Measurements from ENCODE around the gene GFRA1. TPM values are rescaled to one million over a fixed set of nuclear protein-coding genes. Genes with fewer than 3 reads are reported as not detected.
A peak's percentile ranks its signal among the peaks of the same experiment; 100 is the strongest.

GFRA1 gene
- total RNA-seq, 4 donors from 2014 or later, result 2.6 to 75.1 (median 48.0) TPM

DNA sequence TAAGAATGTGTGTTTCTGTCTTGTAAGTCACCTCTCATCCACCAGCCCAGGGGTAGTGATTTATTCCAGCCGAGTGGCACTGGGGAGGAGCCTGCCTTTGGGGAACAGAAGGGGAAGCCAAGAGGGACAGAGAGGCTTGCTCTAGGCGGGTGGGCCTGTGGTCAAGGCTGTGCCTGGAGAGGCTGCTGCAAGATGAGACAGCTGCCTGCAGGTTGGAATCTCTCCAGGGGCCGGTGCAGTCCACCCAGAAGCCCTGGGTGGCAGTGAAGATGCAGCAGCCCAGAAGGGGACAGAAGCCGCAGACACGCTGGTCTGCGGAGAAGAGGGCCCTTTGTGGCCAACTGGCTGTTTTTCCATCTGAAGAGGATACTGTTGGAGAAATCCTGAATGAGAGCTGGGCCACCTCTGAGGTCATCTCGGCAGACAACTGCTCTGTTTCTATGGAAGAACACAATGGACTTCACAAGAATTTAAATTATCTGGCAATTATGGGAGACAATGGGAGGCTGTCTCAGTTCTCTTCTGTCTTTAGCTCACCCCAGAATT lies 175.7 kb downstream of the GFRA1 start:
- DNase-seq, result no peak
- no peaks in the 10 kb centered on the region for H3K9me3 ChIP-seq
- H3K4me1 ChIP-seq, result no peaks in the 10 kb centered on the region
- intact Hi-C loops (cut with DNase I; ENCODE audit: low total_unique reads), result no loop called here
- H3K27me3 ChIP-seq, result no peaks in the 10 kb centered on the region
- no peak for TF ChIP-seq POLR2A (IDR thresholded peaks at IDR 0.05)
- TF ChIP-seq, protein P1, sequence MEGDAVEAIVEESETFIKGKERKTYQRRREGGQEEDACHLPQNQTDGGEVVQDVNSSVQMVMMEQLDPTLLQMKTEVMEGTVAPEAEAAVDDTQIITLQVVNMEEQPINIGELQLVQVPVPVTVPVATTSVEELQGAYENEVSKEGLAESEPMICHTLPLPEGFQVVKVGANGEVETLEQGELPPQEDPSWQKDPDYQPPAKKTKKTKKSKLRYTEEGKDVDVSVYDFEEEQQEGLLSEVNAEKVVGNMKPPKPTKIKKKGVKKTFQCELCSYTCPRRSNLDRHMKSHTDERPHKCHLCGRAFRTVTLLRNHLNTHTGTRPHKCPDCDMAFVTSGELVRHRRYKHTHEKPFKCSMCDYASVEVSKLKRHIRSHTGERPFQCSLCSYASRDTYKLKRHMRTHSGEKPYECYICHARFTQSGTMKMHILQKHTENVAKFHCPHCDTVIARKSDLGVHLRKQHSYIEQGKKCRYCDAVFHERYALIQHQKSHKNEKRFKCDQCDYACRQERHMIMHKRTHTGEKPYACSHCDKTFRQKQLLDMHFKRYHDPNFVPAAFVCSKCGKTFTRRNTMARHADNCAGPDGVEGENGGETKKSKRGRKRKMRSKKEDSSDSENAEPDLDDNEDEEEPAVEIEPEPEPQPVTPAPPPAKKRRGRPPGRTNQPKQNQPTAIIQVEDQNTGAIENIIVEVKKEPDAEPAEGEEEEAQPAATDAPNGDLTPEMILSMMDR (IDR thresholded peaks at IDR 0.05), result no peak
- H3K27ac ChIP-seq, result no peak overlapping the region
- H3K4me3 ChIP-seq, result no peak overlapping the region
- no peaks in the 10 kb centered on the region for H3K36me3 ChIP-seq

DNA sequence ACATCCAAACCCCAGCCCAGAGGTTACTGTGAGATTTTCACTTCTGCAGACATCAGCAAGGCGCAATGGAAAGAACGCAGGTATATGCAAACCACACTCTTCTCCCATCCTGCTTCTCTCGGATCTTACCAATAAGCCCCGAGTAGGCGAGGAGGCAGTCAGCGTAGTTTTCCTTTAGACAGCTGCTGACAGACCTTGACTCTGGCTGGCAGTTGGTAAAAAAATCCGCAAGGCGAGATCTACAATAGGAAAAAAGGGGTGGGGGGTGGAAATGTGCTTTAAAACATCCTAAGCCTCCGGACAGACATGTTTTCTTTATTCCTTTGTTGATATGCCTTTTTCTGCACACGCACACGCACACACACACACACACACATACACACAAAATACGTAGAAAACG lies 176.5 kb downstream of the GFRA1 start:
- H3K27me3 ChIP-seq, result no peaks in the 10 kb centered on the region
- no peaks in the 10 kb centered on the region for H3K36me3 ChIP-seq
- H3K4me1 ChIP-seq, result no peaks in the 10 kb centered on the region
- DNase-seq, result no peak
- H3K27ac ChIP-seq, result no peak overlapping the region
- H3K9me3 ChIP-seq, result no peaks in the 10 kb centered on the region
- TF ChIP-seq, protein P1 (IDR thresholded peaks at IDR 0.05), result no peak
- no peak for TF ChIP-seq POLR2A (IDR thresholded peaks at IDR 0.05)
- intact Hi-C loops (cut with DNase I; ENCODE audit: low total_unique reads), result no loop called here
- no peak overlapping the region for H3K4me3 ChIP-seq

DNA sequence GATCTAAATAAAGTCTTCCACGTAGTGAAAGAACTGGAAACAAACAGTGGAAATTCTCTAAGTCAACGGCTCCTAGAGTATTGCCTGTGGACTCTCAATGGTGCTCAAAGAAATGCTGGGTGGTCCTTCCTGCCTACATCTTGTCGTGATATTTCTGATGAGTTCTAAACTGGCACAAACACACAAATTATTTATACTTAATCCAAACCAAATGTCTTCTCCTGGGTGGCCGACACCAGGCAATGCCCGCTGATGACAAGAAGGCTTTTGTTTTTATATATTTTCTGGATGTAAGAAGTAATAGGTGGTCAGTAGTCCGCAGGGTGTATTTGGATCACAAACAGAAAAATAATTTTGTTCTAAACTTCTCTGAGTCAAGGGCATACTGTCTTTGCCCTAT lies 178.7 kb downstream of the GFRA1 start:
- H3K4me3 ChIP-seq, result no peak overlapping the region
- no peaks in the 10 kb centered on the region for H3K9me3 ChIP-seq
- H3K27ac ChIP-seq, result no peak overlapping the region
- TF ChIP-seq, protein P1 (IDR thresholded peaks at IDR 0.05), result no peak
- no peak for TF ChIP-seq POLR2A (IDR thresholded peaks at IDR 0.05)
- no peak for DNase-seq
- no peaks in the 10 kb centered on the region for H3K27me3 ChIP-seq
- no peaks in the 10 kb centered on the region for H3K4me1 ChIP-seq
- intact Hi-C loops (cut with DNase I; ENCODE audit: low total_unique reads), result no loop called here
- H3K36me3 ChIP-seq, result no peaks in the 10 kb centered on the region

DNA sequence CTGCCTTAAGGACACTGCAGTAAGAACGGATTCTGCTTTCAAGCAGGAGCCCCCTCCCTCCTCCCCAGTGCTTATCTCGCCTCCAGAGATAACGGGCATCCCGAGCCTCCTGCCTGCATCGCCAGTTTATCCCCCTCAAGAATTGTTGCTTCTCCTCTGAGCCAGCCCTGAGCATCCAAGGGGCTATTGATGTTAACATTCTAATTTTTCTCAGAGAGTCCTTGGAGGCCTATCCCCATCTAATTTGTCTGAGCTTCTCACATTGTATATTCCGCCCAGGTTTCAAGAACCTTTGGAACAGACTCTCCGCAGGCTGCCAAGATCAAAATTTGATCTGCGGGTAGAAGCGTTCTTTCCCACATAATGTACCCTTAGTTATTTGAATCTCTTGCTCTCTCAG lies 180.0 kb downstream of the GFRA1 start:
- H3K36me3 ChIP-seq, result no peaks in the 10 kb centered on the region

DNA sequence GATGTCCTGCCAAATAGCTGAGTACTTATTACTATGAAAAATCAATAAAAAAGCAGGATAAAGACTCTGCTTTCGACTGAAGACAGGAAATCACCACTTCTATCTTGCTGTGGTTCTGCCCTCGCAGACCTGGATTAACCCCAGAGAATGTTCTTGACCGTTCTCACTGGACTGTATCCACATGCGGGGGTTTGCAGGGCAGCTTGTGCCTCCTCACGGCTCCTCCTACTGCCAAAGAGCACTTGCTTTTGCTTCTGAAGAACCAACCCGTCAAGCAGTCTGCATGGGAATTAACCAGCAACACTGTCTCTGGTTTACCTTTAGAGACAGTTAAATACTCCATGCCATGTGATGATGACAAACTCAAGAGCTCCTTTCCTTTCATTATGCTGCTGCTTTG lies 184.0 kb downstream of the GFRA1 start:
- no peaks in the 10 kb centered on the region for H3K9me3 ChIP-seq
- TF ChIP-seq POLR2A (IDR thresholded peaks at IDR 0.05), result no peak
- H3K27me3 ChIP-seq, result no peaks in the 10 kb centered on the region
- intact Hi-C loops (cut with DNase I; ENCODE audit: low total_unique reads), result no loop called here
- H3K4me3 ChIP-seq, result no peak overlapping the region
- H3K36me3 ChIP-seq, result no peaks in the 10 kb centered on the region
- no peak overlapping the region for H3K27ac ChIP-seq
- peak in 1 of 2 donors; percentile 46 for DNase-seq
- H3K4me1 ChIP-seq, result no peaks in the 10 kb centered on the region

More for the DNA sequence above, 180.0 kb downstream of the GFRA1 start:
- no peaks in the 10 kb centered on the region for H3K4me1 ChIP-seq
- H3K9me3 ChIP-seq, result no peaks in the 10 kb centered on the region
- H3K27me3 ChIP-seq, result no peaks in the 10 kb centered on the region
- no peak for TF ChIP-seq POLR2A (IDR thresholded peaks at IDR 0.05)
- TF ChIP-seq, protein P1 (IDR thresholded peaks at IDR 0.05), result no peak
- H3K27ac ChIP-seq, result no peak overlapping the region
- no peak overlapping the region for H3K4me3 ChIP-seq
- intact Hi-C loops (cut with DNase I; ENCODE audit: low total_unique reads), result no loop called here
- no peak for DNase-seq

DNA sequence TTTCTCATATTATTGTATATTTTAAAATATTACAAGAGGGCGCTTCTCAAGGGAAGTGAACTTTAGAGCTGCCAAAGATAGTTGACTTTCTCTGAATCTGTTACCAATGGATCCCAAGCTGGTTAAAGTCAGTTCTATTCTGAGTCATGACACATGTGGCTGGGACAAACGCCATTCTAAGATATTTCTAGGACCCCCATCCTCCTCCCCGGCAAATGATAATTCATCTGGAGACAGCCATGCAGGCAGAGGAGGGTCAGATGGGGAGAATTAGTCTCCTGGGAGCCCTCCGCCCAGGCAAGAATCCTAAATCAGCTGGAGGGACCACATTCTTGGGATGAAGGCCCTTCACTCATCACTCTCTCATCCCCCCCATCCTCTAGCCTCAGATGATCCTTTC lies 187.7 kb downstream of the GFRA1 start:
- H3K4me1 ChIP-seq, result no peaks in the 10 kb centered on the region
- DNase-seq, result no peak
- H3K27ac ChIP-seq, result no peak overlapping the region
- H3K27me3 ChIP-seq, result no peaks in the 10 kb centered on the region
- TF ChIP-seq, protein P1 (IDR thresholded peaks at IDR 0.05), result no peak
- no peak for TF ChIP-seq POLR2A (IDR thresholded peaks at IDR 0.05)
- intact Hi-C loops (cut with DNase I; ENCODE audit: low total_unique reads), result no loop called here
- no peaks in the 10 kb centered on the region for H3K9me3 ChIP-seq
- no peaks in the 10 kb centered on the region for H3K36me3 ChIP-seq
- no peak overlapping the region for H3K4me3 ChIP-seq
